Caco-2 (cell line): Measurements from ENCODE around the gene RRAGD. TPM values are rescaled to one million over a fixed set of nuclear protein-coding genes. Genes with fewer than 3 reads are reported as not detected.

ENCODE experiments used
- BruUV-seq: library from RNA; stranded (reverse); fragments of 400-500 nt; replicated peaks from 2 replicates; lab custom pipeline; 2021; lab: Mats Ljungman, UMichigan
- CTCF ChIA-PET: fragments of 300-600 bp; sonication (Branson Sonifier 250); formaldehyde crosslinking; loops from one replicate; lab custom pipeline; 2022; ENCODE audit warnings: antibody characterized with exemption; lab: Charles Lee
- POLR2A ChIA-PET: fragments of 300-600 bp; sonication (Branson Sonifier 250); formaldehyde crosslinking; loops from one replicate; lab custom pipeline; 2022; ENCODE audit warnings: antibody characterized with exemption; lab: Charles Lee
- DNase-seq, 2 experiments: peaks; one replicate each; pipeline versions ENCODE4 v3.0.0 to v3.0.0-alpha.2; 2020 to 2022
- H3K27me3 ChIP-seq: replicated peaks from 2 replicates; pipeline ENCODE4 v1.6.0; 2011; ENCODE audit warnings: low read length; ENCODE audit not compliant: control insufficient read depth, insufficient read depth
- H3K36me3 ChIP-seq: 2 replicates; pipeline ENCODE4 v1.5.1; 2011; ENCODE audit warnings: low read length; ENCODE audit not compliant: control insufficient read depth, insufficient read depth
- H3K4me1 ChIP-seq: fragments of 250-450 bp; sonication (Bioruptor Pico); 2 replicates; pipeline ENCODE4 v1.5.1; 2020; ENCODE audit warnings: mild to moderate bottlenecking
- H3K4me3 ChIP-seq: 2 replicates; pipeline ENCODE4 v1.5.1; 2011; ENCODE audit warnings: low read depth, mild to moderate bottlenecking, control low read depth, low read length
- H3K9me3 ChIP-seq: fragments of 250-450 bp; sonication (Bioruptor Pico); 2 replicates; pipeline ENCODE4 v1.5.1; 2020; ENCODE audit warnings: mild to moderate bottlenecking, moderate library complexity
- H3K27ac Mint-ChIP-seq: one replicate; pipeline ENCODE4 v1.8.0; 2022; ENCODE audit warnings: mixed read lengths; ENCODE audit not compliant: unreplicated experiment
- H3K27me3 Mint-ChIP-seq: one replicate; pipeline ENCODE4 v1.8.0; 2022; ENCODE audit warnings: mixed read lengths; ENCODE audit not compliant: insufficient read depth, unreplicated experiment
- H3K36me3 Mint-ChIP-seq: one replicate; pipeline ENCODE4 v1.8.0; 2022; ENCODE audit warnings: mild to moderate bottlenecking, mixed read lengths; ENCODE audit not compliant: insufficient read depth, unreplicated experiment
- H3K4me1 Mint-ChIP-seq: one replicate; pipeline ENCODE4 v1.8.0; 2022; ENCODE audit warnings: low read depth, mixed read lengths; ENCODE audit not compliant: unreplicated experiment
- H3K4me3 Mint-ChIP-seq: one replicate; pipeline ENCODE4 v1.8.0; 2022; ENCODE audit warnings: mild to moderate bottlenecking, moderate library complexity, mixed read lengths; ENCODE audit not compliant: unreplicated experiment
- H3K9me3 Mint-ChIP-seq: one replicate; pipeline ENCODE4 v1.8.0; 2022; ENCODE audit warnings: mixed read lengths; ENCODE audit not compliant: unreplicated experiment
- intact Hi-C: fragments of 100-400 bp; cut with micrococcal nuclease; formaldehyde crosslinking; loops from one replicate; pipeline ENCODE4 v1.10.0; 2022; ENCODE audit not compliant: unreplicated experiment
- total RNA-seq: library from RNA; stranded (reverse); gene quantifications from 2 replicates; pipeline ENCODE4 v1.2.3, GENCODE V29; 2022
- TF ChIP-seq, protein P1 (sequence below), 2 experiments: fragments of 200-600 bp in 1 of 2; IDR thresholded peaks; 1 replicate in 1 of 2; 2 replicates in 1 of 2; pipeline versions ENCODE4 v1.5.1 to v1.8.0; 2011 to 2022; ENCODE audit warnings: antibody characterized with exemption in 1 of 2, control low read depth in 1 of 2, inconsistent platforms in 1 of 2, low read depth in 1 of 2, low read length in 1 of 2, mild to moderate bottlenecking in 1 of 2, moderate library complexity in 1 of 2; ENCODE audit not compliant: insufficient read depth in 1 of 2, severe bottlenecking in 1 of 2, unreplicated experiment in 1 of 2

Gene RRAGD
- total RNA-seq, 1 experiment from 2014 or later = 8.0 TPM

DNA sequence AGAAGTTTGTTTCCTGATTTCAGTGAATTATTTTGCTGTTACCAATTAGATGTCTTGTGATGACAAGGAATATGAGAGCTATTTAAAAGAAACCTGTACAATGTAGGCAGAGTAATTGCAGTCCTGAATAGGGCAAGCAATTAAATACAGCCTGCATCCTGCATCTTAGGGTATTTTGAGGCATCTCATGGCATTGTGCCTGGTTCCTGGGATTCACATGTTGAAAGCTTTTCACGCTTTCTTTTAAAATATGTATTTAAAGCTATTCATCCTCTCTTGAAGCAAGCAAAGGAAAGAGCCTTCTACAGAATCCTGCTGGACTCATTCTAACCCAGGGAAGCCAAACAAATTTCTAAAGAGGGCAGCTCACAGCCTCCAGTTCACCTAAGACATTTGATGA lies 4.7 kb upstream of the RRAGD start:
- peaks cover under 1% of the 10 kb centered on the region for H3K4me1 Mint-ChIP-seq
- H3K9me3 ChIP-seq = no peaks in the 10 kb centered on the region
- ChIA-PET POLR2A (no interaction called here), CTCF (interaction anchor here (0.8 kb wide), 1 partner anchor 16 kb away, joined by 3 read pairs; the partner anchor contains the start of gene ANKRD6)
- no peaks in the 10 kb centered on the region for H3K27me3 ChIP-seq
- TF ChIP-seq, protein P1, sequence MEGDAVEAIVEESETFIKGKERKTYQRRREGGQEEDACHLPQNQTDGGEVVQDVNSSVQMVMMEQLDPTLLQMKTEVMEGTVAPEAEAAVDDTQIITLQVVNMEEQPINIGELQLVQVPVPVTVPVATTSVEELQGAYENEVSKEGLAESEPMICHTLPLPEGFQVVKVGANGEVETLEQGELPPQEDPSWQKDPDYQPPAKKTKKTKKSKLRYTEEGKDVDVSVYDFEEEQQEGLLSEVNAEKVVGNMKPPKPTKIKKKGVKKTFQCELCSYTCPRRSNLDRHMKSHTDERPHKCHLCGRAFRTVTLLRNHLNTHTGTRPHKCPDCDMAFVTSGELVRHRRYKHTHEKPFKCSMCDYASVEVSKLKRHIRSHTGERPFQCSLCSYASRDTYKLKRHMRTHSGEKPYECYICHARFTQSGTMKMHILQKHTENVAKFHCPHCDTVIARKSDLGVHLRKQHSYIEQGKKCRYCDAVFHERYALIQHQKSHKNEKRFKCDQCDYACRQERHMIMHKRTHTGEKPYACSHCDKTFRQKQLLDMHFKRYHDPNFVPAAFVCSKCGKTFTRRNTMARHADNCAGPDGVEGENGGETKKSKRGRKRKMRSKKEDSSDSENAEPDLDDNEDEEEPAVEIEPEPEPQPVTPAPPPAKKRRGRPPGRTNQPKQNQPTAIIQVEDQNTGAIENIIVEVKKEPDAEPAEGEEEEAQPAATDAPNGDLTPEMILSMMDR (IDR thresholded peaks at IDR 0.05; ENCODE audit: insufficient read depth in 1 of 2, low read depth in 1 of 2, low read length in 1 of 2, severe bottlenecking in 1 of 2, unreplicated experiment in 1 of 2) = no peak
- BruUV-seq = no TSS peak
- H3K36me3 ChIP-seq = no peaks in the 10 kb centered on the region
- H3K27me3 Mint-ChIP-seq = peaks cover 14% of the 10 kb centered on the region
- H3K4me1 ChIP-seq = no peaks in the 10 kb centered on the region; the same call in 1 of the 2 replicates
- no peaks in the 10 kb centered on the region for H3K36me3 Mint-ChIP-seq
- no peaks in the 10 kb centered on the region for H3K9me3 Mint-ChIP-seq
- intact Hi-C loops = no loop called here
- H3K4me3 Mint-ChIP-seq = no peak overlapping the region
- no peak for DNase-seq
- H3K4me3 ChIP-seq = no peak overlapping the region
- no peak overlapping the region for H3K27ac Mint-ChIP-seq

DNA sequence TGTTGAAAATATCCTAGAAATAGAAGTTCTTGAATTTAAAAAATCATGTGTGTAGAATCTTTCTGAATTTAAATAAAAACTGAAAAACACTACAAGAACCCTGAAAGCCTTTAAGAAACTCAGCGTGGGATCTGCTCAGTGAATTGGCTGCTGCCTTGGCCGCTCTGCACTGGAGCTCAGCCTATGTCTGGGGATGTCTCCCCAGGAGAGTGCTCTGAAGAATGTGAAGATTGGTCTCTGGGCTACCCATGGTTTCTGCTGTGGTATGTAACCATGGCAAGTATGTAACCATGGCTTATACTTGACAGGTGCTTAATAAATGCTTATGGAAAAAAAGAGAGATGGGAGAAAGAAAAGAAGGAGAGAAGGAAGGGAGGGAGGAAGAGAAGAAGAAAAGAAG lies 3.1 kb upstream of the RRAGD start:
- H3K9me3 ChIP-seq = no peaks in the 10 kb centered on the region
- H3K4me1 ChIP-seq = no peaks in the 10 kb centered on the region
- Mint-ChIP-seq H3K27me3 (peaks cover 14% of the 10 kb centered on the region), H3K27ac (no peak overlapping the region), H3K9me3 (no peaks in the 10 kb centered on the region), H3K4me1 (no peaks in the 10 kb centered on the region), H3K4me3 (no peak overlapping the region), H3K36me3 (no peaks in the 10 kb centered on the region)
- no peaks in the 10 kb centered on the region for H3K27me3 ChIP-seq
- no peak for DNase-seq
- ChIA-PET POLR2A (no interaction called here), CTCF (no interaction called here)
- no TSS peak for BruUV-seq
- intact Hi-C loops = no loop called here
- no peak overlapping the region for H3K4me3 ChIP-seq
- H3K36me3 ChIP-seq = no peaks in the 10 kb centered on the region
- TF ChIP-seq, protein P1 (IDR thresholded peaks at IDR 0.05; ENCODE audit: insufficient read depth in 1 of 2, low read depth in 1 of 2, low read length in 1 of 2, severe bottlenecking in 1 of 2, unreplicated experiment in 1 of 2) = no peak

GRCh38 chr6:89414215-89414614 lies 2.1 kb upstream of the RRAGD start:
- Mint-ChIP-seq H3K4me3 (no peak overlapping the region), H3K27ac (no peak overlapping the region), H3K27me3 (peaks cover 14% of the 10 kb centered on the region), H3K4me1 (no peaks in the 10 kb centered on the region), H3K9me3 (no peaks in the 10 kb centered on the region), H3K36me3 (no peaks in the 10 kb centered on the region)
- H3K36me3 ChIP-seq = no peaks in the 10 kb centered on the region
- intact Hi-C loops = loop anchor here (5.0 kb wide), 1 partner anchor 37 kb away; no protein-coding TSS in a partner anchor
- POLR2A ChIA-PET = no interaction called here
- BruUV-seq = no TSS peak
- TF ChIP-seq, protein P1 (IDR thresholded peaks at IDR 0.05; ENCODE audit: insufficient read depth in 1 of 2, low read depth in 1 of 2, low read length in 1 of 2, severe bottlenecking in 1 of 2, unreplicated experiment in 1 of 2) = no peak
- CTCF ChIA-PET = no interaction called here
- no peaks in the 10 kb centered on the region for H3K4me1 ChIP-seq
- no peaks in the 10 kb centered on the region for H3K27me3 ChIP-seq
- DNase-seq = no peak
- H3K4me3 ChIP-seq = no peak overlapping the region
- no peaks in the 10 kb centered on the region for H3K9me3 ChIP-seq
